LNCaP clone FGC (cell line): ENCODE measurements around the gene HSD11B1.
A peak's percentile ranks its signal among the peaks of the same experiment; 100 is the strongest.

ENCODE experiments used
- DNase-seq: peaks from one replicate; pipeline ENCODE4 v3.0.0-alpha.2; 2011; ENCODE audit warnings: low read depth
- H3K4me3 ChIP-seq: 2 replicates; pipeline ENCODE4 v1.5.1; 2011; ENCODE audit warnings: mild to moderate bottlenecking, low read depth, low read length, control low read depth
- TF ChIP-seq, protein P1 (sequence below): IDR thresholded peaks from 2 replicates; pipeline ENCODE4 v1.5.1; 2012; ENCODE audit warnings: mild to moderate bottlenecking; ENCODE audit not compliant: control insufficient read depth, insufficient read depth; ENCODE audit errors: extremely low read depth

HSD11B1 gene

DNA sequence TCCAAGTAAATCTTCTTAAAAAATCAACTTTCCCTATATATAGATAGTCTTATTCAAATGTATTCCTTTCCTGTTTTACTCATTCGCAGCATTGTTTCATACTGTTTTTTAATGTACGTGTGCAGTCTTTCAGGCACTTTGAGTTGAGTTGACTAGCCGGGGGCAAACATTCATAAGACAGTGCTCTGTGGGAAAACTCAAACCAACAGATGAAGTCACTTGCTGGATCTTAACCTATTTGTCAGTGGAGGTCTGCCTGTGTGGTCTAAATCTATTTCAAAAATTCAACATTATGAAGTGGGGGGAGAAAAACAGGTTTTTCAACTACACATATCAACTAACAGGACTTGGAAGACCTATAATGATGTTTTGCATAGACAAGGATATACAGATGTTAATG is 6.2 kb downstream of the HSD11B1 start:
- TF ChIP-seq, protein P1, sequence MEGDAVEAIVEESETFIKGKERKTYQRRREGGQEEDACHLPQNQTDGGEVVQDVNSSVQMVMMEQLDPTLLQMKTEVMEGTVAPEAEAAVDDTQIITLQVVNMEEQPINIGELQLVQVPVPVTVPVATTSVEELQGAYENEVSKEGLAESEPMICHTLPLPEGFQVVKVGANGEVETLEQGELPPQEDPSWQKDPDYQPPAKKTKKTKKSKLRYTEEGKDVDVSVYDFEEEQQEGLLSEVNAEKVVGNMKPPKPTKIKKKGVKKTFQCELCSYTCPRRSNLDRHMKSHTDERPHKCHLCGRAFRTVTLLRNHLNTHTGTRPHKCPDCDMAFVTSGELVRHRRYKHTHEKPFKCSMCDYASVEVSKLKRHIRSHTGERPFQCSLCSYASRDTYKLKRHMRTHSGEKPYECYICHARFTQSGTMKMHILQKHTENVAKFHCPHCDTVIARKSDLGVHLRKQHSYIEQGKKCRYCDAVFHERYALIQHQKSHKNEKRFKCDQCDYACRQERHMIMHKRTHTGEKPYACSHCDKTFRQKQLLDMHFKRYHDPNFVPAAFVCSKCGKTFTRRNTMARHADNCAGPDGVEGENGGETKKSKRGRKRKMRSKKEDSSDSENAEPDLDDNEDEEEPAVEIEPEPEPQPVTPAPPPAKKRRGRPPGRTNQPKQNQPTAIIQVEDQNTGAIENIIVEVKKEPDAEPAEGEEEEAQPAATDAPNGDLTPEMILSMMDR, result no peak
- H3K4me3 ChIP-seq, result no peak overlapping the region
- DNase-seq, result no peak

DNA sequence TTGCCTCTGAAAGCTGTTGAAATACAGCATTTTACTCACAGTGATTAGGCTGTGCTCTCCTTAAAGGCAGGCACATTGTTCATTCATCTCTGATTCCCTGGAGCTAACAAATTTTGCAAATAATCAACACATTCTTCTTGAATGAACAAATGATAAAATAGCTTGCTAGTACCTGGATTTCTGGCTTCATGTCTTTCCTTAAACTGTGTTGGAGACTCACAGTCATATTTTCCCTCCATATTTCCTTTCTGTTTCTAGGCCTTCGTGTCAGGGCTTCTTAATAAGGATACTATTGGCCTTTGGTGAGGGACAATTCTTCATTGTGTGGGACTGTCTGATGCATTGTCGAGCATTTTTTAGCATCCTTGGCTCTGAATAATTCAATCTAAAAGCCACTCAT is 9.7 kb downstream of the HSD11B1 start:
- TF ChIP-seq, protein P1, result no peak
- no peak for DNase-seq
- no peak overlapping the region for H3K4me3 ChIP-seq

DNA sequence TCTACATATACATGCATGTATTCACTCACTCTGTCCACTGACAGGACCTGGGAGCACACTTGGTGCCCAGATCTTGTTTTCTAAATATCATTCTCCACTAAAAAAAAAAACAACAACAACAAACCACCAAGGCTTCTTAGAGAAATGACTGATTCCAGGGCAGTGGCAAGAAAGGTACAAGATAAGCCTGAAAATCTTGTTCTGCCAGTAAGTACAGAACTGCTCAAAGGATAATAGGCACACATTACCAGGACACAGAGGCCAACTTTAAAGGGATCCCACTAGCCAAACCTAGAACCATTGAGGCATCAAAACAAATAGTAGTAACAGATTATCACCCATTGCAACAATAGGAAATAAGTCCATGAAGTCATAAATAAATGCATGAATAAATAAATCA is 10.7 kb downstream of the HSD11B1 start:
- TF ChIP-seq, protein P1, result no peak
- no peak overlapping the region for H3K4me3 ChIP-seq
- peak; percentile 35 for DNase-seq

DNA sequence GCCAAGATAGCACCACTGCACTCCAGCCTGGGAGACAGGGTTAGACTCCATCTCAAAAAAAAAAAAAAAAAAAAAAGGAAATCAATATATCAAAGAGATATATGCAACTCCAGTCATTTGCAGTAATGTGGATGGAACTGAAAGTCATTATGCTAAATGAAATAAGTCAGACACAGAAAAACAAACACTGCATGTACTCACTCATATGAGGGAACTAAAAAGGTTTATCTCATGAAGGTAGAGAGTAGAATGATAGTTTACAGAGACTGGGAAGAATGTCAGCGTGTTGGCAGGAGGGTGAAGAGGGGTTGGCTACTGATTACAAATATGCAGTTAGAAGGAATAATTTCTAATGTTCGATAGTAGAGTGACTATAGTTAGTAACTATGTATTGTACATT is 13.2 kb downstream of the HSD11B1 start:
- TF ChIP-seq, protein P1, result no peak
- H3K4me3 ChIP-seq, result no peak overlapping the region
- no peak for DNase-seq

DNA sequence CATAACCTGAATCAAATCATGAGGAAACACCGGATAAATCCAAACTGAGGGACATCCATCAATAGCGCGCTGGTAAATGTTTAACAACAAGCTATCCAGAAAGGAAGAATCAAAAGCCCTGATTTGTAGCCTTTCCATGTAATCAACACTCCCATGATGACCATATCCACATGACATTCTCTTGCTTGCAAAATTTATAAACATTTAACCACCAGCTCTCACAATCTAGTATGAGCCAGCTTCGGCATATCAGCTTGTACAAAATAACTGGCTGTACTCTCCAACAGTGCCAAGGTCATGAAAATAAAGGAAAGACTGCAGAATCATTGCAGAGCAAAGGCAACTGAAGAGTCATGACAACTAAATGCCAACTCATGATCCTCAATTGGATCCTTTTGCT is 15.7 kb downstream of the HSD11B1 start:
- no peak for DNase-seq

DNA sequence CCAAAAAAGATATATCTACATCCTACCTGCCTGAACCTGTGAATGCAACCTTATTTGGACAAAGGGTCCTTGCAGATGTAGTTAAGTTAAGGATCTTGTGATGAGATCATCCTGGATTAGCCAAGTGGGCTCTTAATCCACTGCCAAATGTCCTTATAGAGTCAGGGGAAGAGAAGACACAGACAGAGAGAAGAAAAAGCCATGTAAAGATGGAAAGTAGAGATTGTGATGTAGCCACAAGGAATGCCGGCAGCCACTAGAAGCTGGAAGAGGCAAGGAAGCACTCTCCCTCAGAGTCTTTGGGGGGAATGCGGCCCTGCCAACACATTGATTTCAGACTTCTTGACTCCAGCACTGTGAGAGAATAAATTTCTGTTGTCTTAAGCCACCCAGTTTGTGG is 16.2 kb downstream of the HSD11B1 start:
- no peak overlapping the region for H3K4me3 ChIP-seq
- TF ChIP-seq, protein P1, result no peak
- DNase-seq, result no peak

More for the DNA sequence above, 15.7 kb downstream of the HSD11B1 start:
- TF ChIP-seq, protein P1, result no peak
- no peak overlapping the region for H3K4me3 ChIP-seq

DNA sequence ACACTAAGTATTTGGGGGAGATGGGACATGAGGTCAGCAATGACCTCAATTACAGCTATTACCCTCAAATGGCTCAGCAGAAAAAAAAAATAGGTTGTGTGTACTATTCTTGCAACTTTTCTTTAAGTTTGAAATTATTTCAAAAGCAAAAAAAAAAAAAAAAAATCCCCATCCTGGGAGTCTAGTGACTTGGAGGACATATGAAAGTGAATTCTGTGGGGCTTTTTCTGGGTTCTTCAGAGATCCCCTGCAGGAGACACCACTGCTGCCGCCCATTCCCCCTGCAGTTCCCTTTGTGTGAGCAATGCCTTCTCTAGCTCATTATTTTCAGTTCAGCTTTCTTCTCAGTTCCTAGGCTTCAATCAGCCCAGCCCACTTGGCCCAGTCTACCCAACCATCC is 16.7 kb downstream of the HSD11B1 start:
- TF ChIP-seq, protein P1, result no peak
- no peak for DNase-seq
- no peak overlapping the region for H3K4me3 ChIP-seq
